Measurements from ENCODE around the gene TEK. TPM values are rescaled to one million over a fixed set of nuclear protein-coding genes. Genes with fewer than 3 reads are reported as not detected.

TEK gene
- total RNA-seq, 2 experiments from 2014 or later = not detected

DNA sequence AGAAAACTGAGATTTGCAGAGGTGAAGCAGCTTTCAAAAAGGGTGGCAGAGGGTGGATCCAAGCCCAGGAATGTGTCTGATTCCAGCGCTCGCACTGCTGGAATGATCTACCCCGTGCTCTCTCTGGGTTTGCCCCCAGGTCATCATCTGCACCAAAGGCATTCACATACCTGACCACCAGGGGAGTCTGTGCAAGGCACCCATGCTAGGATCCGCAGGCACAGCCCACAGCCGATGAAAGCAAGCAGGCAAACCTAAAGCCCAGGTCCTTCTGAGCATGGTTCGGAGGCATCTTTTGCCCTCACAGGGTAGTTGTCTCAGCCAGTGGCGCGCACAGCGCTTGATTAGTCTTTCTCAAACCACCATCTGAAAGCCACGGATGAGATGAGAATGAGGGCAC is 56.6 kb downstream of the TEK start:
- no peak overlapping the region for H3K27ac Mint-ChIP-seq

DNA sequence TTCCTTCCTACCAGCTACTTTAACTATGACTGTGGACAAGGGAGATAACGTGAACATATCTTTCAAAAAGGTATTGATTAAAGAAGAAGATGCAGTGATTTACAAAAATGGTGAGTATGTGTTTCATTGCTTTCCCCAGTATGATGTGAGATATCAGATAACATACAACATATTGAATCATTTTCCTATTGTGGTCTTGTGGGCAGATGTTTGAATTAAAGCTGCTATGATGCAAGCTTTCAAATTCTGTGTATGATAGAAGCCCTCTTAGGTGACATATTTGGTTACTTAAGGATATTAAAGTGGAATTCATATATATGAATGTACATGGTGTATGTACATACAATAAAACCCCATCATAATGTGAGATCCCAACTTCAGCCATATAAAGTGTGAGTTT is 59.5 kb downstream of the TEK start:
- ChIA-PET CTCF (no interaction called here), POLR2A (no interaction called here)
- no peaks in the 10 kb centered on the region for H3K36me3 Mint-ChIP-seq (ENCODE audit: low read depth)
- no peaks in the 10 kb centered on the region for H3K27me3 Mint-ChIP-seq
- H3K4me3 Mint-ChIP-seq = no peak overlapping the region
- H3K27ac Mint-ChIP-seq = no peak overlapping the region
- no peaks in the 10 kb centered on the region for H3K4me1 Mint-ChIP-seq
- H3K9me3 Mint-ChIP-seq = peaks cover 6% of the 10 kb centered on the region
- no peak for DNase-seq

More for the DNA sequence above, 56.6 kb downstream of the TEK start:
- ChIA-PET CTCF (no interaction called here), POLR2A (no interaction called here)
- Mint-ChIP-seq H3K27me3 (no peaks in the 10 kb centered on the region), H3K36me3 (ENCODE audit: low read depth) (no peaks in the 10 kb centered on the region), H3K4me1 (no peaks in the 10 kb centered on the region), H3K4me3 (no peak overlapping the region), H3K9me3 (peaks cover 6% of the 10 kb centered on the region)
- no peak for DNase-seq

DNA sequence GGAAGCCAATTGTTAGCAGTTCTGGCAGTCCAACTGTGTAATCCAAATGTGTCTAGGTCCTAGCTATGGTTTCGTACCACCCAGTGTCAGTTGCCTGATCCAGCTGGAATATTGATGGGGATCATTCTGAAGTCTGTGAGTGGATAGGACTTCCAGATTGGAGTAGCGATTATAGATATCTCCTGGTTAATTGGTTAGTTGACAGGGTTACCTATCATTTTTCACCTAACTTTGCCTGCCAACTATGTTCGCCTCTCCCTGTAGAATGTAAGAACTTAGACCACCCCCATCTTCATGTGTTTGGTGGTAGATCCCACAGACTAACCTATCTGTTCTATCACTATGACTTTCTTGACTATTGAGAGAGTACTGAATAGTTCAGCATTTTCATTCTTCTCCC is 59.9 kb downstream of the TEK start:
- Mint-ChIP-seq H3K4me3 (no peak overlapping the region), H3K9me3 (peaks cover 6% of the 10 kb centered on the region), H3K36me3 (ENCODE audit: low read depth) (no peaks in the 10 kb centered on the region), H3K4me1 (no peaks in the 10 kb centered on the region), H3K27me3 (no peaks in the 10 kb centered on the region), H3K27ac (no peak overlapping the region)
- CTCF ChIA-PET = no interaction called here
- DNase-seq = no peak
- POLR2A ChIA-PET = no interaction called here

DNA sequence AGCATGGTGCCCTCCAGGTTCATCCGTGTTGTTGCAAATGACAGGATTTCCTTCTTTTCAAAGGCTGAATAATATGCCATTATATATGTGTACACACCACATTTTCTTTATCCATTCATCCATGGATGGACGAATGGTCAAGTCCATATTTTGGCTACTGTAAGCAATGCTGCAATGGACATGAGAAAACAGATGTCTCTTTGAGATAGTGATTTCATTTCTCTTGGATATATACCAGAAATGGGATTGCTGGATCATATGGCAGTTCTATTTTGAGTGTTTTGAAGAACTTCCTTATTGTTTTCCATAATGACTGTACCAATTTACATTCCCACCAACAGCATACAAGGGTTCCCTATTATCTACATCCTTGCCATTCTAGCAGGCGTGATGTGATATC is 67.9 kb downstream of the TEK start:
- H3K4me1 Mint-ChIP-seq = no peaks in the 10 kb centered on the region
- CTCF ChIA-PET = interaction anchor here (0.5 kb wide), 1 partner anchor 358 kb away, joined by 3 read pairs; no protein-coding TSS in a partner anchor
- no peak overlapping the region for H3K27ac Mint-ChIP-seq
- DNase-seq = no peak
- H3K27me3 Mint-ChIP-seq = peaks cover 2% of the 10 kb centered on the region
- H3K9me3 Mint-ChIP-seq = peaks cover 4% of the 10 kb centered on the region
- no peak overlapping the region for H3K4me3 Mint-ChIP-seq
- POLR2A ChIA-PET = no interaction called here
- H3K36me3 Mint-ChIP-seq (ENCODE audit: low read depth) = no peaks in the 10 kb centered on the region

DNA sequence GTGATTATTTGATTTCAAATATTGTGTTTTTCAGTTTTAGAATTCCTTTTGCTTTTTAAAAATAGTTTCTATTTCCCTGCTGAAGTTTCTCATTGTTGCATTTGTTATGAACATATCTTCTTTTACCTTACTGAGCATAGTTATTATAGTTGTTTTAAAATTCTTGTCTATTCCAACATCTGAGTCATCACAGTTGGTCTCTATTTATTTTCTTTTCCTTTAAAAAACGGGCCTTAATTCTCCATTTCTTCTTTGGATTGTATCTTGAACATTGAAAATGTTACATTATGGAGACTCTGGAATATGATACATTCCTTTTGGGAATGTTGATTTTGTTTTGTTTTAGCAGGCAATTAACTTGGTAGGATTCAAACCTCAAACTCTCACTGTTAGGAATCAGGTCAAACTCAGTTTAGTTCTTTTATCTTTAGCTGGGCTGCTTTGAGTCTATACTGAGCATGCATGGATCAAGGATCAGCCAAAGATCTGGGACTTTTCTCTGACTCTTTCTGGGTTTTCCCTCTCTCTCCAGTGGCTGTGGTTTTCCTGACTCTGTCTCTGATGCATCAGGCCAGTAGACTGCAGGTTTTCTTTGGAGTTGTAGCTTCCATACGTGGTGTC is 70.3 kb downstream of the TEK start:
- no peaks in the 10 kb centered on the region for H3K4me1 Mint-ChIP-seq
- CTCF ChIA-PET = no interaction called here
- H3K36me3 Mint-ChIP-seq (ENCODE audit: low read depth) = no peaks in the 10 kb centered on the region
- H3K27me3 Mint-ChIP-seq = peaks cover 2% of the 10 kb centered on the region
- POLR2A ChIA-PET = no interaction called here
- H3K4me3 Mint-ChIP-seq = no peak overlapping the region
- H3K27ac Mint-ChIP-seq = no peak overlapping the region
- no peak for DNase-seq
- peaks cover 4% of the 10 kb centered on the region for H3K9me3 Mint-ChIP-seq

DNA sequence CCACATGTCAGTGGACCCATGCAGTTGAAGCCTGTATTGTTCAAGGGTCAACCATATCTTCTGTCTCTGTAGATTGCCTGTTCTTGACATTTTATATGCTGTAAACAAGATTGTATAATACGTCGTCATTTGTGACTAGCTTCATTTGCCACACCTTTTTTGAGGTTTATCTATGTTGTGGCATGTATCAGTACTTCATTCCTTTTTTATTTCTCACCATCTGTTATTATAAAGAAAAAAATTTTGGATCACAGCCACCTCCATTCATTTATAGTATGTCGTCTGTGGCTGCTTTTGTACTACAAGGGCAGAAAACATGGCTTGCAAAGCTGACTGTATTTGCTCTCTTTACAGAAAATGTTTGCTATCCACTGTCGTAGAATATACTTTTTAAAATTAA is 72.4 kb downstream of the TEK start:
- H3K27ac Mint-ChIP-seq = no peak overlapping the region
- H3K4me3 Mint-ChIP-seq = no peak overlapping the region
- ChIA-PET CTCF (interaction anchor here (0.6 kb wide), 1 partner anchor 172 kb away, joined by 3 read pairs; no protein-coding TSS in a partner anchor), POLR2A (no interaction called here)
- no peak for DNase-seq
- H3K36me3 Mint-ChIP-seq (ENCODE audit: low read depth) = no peaks in the 10 kb centered on the region
- peaks cover 4% of the 10 kb centered on the region for H3K9me3 Mint-ChIP-seq
- no peaks in the 10 kb centered on the region for H3K4me1 Mint-ChIP-seq
- H3K27me3 Mint-ChIP-seq = peaks cover 2% of the 10 kb centered on the region

DNA sequence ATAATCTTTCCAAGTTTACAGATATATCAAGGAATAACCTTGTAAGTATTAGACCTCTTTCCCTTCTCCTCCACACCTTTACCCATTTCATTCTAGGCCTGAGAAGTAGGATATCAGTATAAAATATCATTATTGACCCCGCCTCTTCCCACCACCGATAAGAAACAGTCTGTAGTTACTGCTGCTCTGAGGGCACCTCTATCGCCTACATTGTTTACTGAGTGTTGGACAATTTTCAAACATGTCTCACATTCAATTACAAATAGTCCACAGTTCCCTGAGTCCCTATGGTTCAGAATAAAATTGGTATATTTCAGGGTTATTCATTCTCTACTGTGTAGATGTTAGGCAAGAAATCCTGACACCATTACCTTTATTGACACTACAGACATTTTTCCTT is 73.4 kb downstream of the TEK start:
- Mint-ChIP-seq H3K27me3 (peaks cover 2% of the 10 kb centered on the region), H3K36me3 (ENCODE audit: low read depth) (no peaks in the 10 kb centered on the region), H3K4me1 (no peaks in the 10 kb centered on the region), H3K27ac (no peak overlapping the region), H3K9me3 (peaks cover 4% of the 10 kb centered on the region), H3K4me3 (no peak overlapping the region)
- CTCF ChIA-PET = no interaction called here
- DNase-seq = no peak
- POLR2A ChIA-PET = no interaction called here

DNA sequence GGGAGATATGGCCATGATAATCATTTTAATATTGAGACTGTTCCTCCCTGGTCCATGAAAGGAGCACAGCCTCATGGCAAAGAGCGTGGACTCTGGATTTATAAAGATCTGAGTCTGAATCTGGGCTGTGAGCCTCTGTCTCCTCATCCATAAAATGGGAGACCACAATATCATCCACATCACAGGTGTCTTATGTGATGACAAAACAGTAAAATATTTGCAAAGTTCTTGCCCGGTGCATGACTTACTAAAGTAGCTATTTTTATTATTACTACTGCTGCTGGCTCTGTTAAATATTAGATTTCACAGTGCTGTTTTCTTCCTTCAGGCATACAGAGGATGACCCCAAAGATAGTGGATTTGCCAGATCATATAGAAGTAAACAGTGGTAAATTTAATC is 74.1 kb downstream of the TEK start:
- Mint-ChIP-seq H3K4me3 (no peak overlapping the region), H3K36me3 (ENCODE audit: low read depth) (no peaks in the 10 kb centered on the region), H3K27me3 (peaks cover 2% of the 10 kb centered on the region), H3K27ac (no peak overlapping the region), H3K4me1 (no peaks in the 10 kb centered on the region), H3K9me3 (no peaks in the 10 kb centered on the region)
- POLR2A ChIA-PET = no interaction called here
- CTCF ChIA-PET = no interaction called here
- no peak for DNase-seq

DNA sequence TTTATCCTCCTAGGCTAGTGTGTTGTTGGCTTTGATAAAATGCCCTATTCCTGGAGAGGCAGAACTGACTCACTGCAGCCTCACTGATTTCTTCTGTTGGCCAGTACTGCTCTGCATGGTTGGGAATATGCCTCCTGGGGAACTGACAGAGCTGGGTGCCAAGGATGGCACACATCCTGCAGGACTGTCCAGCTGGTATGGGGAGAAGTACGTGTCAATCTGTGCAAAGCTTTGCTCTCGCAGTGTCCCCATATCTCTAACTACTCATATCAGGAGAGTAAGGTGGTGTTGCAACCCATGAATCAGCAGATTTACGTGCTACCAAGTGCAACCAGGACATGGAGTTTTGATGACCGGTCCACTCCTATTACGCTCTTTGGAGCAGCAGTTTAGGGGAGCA is 74.7 kb downstream of the TEK start:
- Mint-ChIP-seq H3K9me3 (no peaks in the 10 kb centered on the region), H3K4me1 (no peaks in the 10 kb centered on the region), H3K36me3 (ENCODE audit: low read depth) (no peaks in the 10 kb centered on the region), H3K27ac (no peak overlapping the region), H3K27me3 (peaks cover 2% of the 10 kb centered on the region), H3K4me3 (no peak overlapping the region)
- ChIA-PET CTCF (no interaction called here), POLR2A (no interaction called here)
- DNase-seq = no peak

DNA sequence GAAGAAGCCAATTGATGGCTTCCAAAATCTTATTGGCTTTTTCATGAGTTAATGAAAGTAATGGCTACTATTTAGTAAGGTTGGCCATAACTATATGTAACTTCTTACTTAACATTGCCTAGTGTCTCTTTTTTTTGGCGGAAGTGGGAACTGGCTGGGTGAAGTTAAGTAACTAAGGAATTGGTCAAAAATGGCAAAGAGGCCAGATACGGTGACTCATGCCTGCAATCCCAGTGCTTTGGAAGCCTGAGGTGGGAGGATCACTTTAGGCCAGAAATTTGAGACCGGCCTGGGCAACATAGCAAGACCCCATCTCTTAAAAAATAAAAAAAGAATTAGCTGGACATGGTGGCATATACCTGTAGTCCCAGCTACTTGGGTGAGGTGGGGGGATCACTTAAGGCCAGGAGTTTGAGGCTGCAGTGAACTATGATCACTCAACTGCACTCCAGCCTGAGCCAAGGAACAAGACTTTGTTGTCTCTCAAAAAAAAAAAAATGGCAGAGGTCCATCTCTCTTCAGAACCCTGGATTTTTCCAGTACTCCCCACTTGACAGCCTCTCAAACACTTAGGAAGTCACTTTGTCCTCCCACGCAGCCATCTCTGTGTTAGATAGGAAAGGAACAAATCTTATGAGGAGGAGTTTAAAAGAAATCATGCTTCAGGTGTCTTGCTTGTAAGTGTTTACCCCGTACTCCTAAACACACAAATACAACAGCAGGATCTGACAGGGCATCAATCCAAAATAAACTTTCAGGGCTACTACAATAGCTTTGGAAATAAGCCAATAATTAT is 75.7 kb downstream of the TEK start:
- DNase-seq = no peak
- no peaks in the 10 kb centered on the region for H3K36me3 Mint-ChIP-seq (ENCODE audit: low read depth)
- no peaks in the 10 kb centered on the region for H3K9me3 Mint-ChIP-seq
- H3K27ac Mint-ChIP-seq = no peak overlapping the region
- H3K4me1 Mint-ChIP-seq = no peaks in the 10 kb centered on the region
- H3K27me3 Mint-ChIP-seq = no peaks in the 10 kb centered on the region
- ChIA-PET POLR2A (no interaction called here), CTCF (no interaction called here)
- H3K4me3 Mint-ChIP-seq = no peak overlapping the region

DNA sequence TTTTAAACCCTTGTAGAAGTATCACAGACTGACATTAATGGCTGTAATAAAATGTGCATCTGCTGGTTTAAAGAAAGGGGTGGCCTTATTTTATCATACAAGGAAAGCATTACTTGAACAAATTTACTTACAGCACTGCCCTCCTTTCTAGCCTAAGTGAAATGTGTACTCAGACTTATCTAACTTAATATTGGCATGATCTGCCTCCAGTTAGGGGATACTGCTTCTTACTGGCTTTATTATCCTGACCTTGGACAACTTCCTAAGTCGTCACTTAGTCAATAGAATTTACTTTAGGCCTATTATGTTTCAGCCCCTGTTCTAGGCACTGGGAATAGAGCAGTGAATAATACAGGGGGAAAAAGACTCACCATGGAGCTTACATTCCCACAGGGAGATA is 79.4 kb downstream of the TEK start:
- H3K4me3 Mint-ChIP-seq = no peak overlapping the region
- no peaks in the 10 kb centered on the region for H3K4me1 Mint-ChIP-seq
- no peaks in the 10 kb centered on the region for H3K9me3 Mint-ChIP-seq
- no peak for DNase-seq
- CTCF ChIA-PET = no interaction called here
- peaks cover 3% of the 10 kb centered on the region for H3K27me3 Mint-ChIP-seq
- POLR2A ChIA-PET = no interaction called here
- H3K36me3 Mint-ChIP-seq (ENCODE audit: low read depth) = no peaks in the 10 kb centered on the region
- no peak overlapping the region for H3K27ac Mint-ChIP-seq

DNA sequence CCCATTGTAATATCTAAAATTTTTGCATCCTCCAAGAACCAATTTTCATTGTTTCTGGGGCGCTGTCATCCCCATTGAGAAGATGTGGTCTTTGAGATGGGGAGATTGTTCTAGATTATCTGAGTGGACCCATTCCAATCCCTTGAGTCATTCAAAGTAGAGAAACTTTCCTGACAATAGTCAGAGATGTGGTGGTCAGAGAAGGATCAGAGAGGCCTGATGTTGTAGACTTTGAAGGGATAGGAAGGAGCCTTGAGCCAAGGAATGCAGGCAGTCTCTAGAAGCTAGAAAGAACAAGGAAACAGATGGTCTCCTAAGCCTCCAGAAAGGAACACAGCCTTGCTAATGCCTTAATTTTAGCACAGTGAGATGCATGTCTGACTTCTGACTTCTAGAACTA is 80.4 kb downstream of the TEK start:
- ChIA-PET CTCF (no interaction called here), POLR2A (no interaction called here)
- no peaks in the 10 kb centered on the region for H3K4me1 Mint-ChIP-seq
- H3K27me3 Mint-ChIP-seq = peaks cover 3% of the 10 kb centered on the region
- H3K9me3 Mint-ChIP-seq = no peaks in the 10 kb centered on the region
- no peak overlapping the region for H3K4me3 Mint-ChIP-seq
- no peaks in the 10 kb centered on the region for H3K36me3 Mint-ChIP-seq (ENCODE audit: low read depth)
- no peak for DNase-seq
- H3K27ac Mint-ChIP-seq = no peak overlapping the region

DNA sequence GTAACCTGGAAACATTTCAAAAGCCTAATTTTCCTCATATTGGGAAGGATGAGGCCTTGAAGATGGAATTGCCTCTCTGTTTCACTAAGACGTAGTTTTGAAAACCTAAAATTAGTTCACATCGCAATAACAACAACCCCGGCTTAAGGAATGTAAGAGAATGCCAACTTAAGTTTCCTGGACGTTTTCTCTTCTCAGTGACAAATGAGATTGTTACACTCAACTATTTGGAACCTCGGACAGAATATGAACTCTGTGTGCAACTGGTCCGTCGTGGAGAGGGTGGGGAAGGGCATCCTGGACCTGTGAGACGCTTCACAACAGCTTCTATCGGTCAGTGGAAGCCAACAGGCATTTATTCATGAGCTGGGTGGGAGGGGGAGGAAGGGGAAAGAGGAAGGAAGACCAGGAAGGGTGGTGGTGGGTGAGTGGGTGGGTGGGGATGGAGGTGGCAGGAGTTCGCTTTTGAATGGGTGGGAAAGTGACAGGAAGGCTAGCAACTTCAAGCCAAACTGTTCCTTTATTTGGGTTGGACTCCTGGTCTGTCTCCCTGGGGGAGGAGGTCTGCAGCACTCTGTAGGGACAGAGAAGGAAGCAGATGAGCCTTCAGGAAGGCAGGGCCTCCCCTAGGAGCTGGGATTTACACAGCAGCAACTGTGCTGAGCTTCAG is 83.4 kb downstream of the TEK start:
- Mint-ChIP-seq H3K4me1 (no peaks in the 10 kb centered on the region), H3K27ac (no peak overlapping the region), H3K4me3 (no peak overlapping the region), H3K36me3 (ENCODE audit: low read depth) (no peaks in the 10 kb centered on the region), H3K27me3 (peaks cover 4% of the 10 kb centered on the region), H3K9me3 (no peaks in the 10 kb centered on the region)
- POLR2A ChIA-PET = no interaction called here
- CTCF ChIA-PET = no interaction called here
- no peak for DNase-seq

DNA sequence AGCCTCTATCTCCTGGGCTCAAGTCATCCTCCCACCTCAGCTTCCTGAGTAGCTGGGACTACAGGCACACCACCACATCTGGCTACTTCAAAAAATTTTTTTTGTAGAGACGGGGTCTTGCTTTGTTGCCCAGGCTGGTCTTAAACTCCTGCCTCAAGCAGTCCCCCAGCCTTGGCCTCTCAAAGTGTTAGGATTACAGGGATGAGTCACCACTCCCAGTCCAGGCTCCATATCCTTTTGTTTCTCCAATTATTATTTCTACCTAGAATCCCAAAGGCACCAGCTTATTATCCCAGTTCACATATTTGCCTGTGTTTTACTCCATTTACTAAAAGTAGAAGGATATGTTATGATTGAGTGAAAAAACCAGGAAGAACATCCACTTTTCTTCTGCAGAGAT is 84.9 kb downstream of the TEK start:
- no peaks in the 10 kb centered on the region for H3K9me3 Mint-ChIP-seq
- H3K36me3 Mint-ChIP-seq (ENCODE audit: low read depth) = no peaks in the 10 kb centered on the region
- no peak overlapping the region for H3K27ac Mint-ChIP-seq
- DNase-seq = no peak
- H3K4me1 Mint-ChIP-seq = no peaks in the 10 kb centered on the region
- POLR2A ChIA-PET = no interaction called here
- no peak overlapping the region for H3K4me3 Mint-ChIP-seq
- peaks cover 4% of the 10 kb centered on the region for H3K27me3 Mint-ChIP-seq
- CTCF ChIA-PET = no interaction called here

Measured in activated CD4-positive, alpha-beta T cell treated with anti-CD3 and anti-CD28 coated beads, Interleukin-2, amount 10 ng/mL, durations not matched to agents 7 days and 5 days (primary cell).